Measurements from ENCODE around the gene ATP6V0D1. TPM values are rescaled to one million over a fixed set of nuclear protein-coding genes. Genes with fewer than 3 reads are reported as not detected.

The ATP6V0D1 gene
- total RNA-seq, 1 experiment from 2014 or later = 43.0 TPM

GRCh38 chr16:67504031-67505021 lies 23.4 kb upstream of the ATP6V0D1 start:
- no peaks in the 10 kb centered on the region for H3K4me1 ChIP-seq (ENCODE audit: insufficient read depth, low read length)
- no CpG with 5 or more reads among the region's 9 CpGs for WGBS (ENCODE audit: extremely low coverage, insufficient read length, low lambda C conversion rate)

More at GRCh38 chr16:67504031-67505021, 23.4 kb upstream of the ATP6V0D1 start:
- Histone ChIP-seq H4K91ac (ENCODE audit: insufficient read length, low read depth, low read length) (no peak overlapping the region), H2BK15ac (ENCODE audit: low read depth, low read length) (no peak overlapping the region), H2AFZ (ENCODE audit: low read length) (no peak overlapping the region), H2BK12ac (ENCODE audit: insufficient read length, low read depth, low read length) (no peak overlapping the region), H3K27ac (ENCODE audit: insufficient read length, low read depth, low read length) (no peak overlapping the region), H3K9me3 (ENCODE audit: control insufficient read depth, low read depth, low read length) (no peaks in the 10 kb centered on the region), H2BK120ac (ENCODE audit: low read depth, low read length, poor library complexity, severe bottlenecking) (no peak overlapping the region), H3K18ac (ENCODE audit: insufficient read length, low read depth, low read length) (no peak overlapping the region), H3K4me2 (ENCODE audit: insufficient read depth, insufficient read length, low read length) (no peak overlapping the region), H3K23me2 (ENCODE audit: insufficient read length, low read depth, low read length, poor library complexity, severe bottlenecking) (no peaks in the 10 kb centered on the region), H3K4ac (ENCODE audit: low read depth, low read length) (no peak overlapping the region), H3K79me1 (ENCODE audit: insufficient read depth, low read depth, low read length, poor library complexity, severe bottlenecking) (no peaks in the 10 kb centered on the region), H3K9ac (ENCODE audit: extremely low read depth, insufficient read length, low read length) (no peak overlapping the region), H2BK20ac (ENCODE audit: low read depth, low read length, poor library complexity, severe bottlenecking) (no peak overlapping the region), H3K14ac (ENCODE audit: insufficient read depth, low read length) (no peak overlapping the region), H3K56ac (ENCODE audit: insufficient read length, low read depth, low read length) (no peak overlapping the region), H4K8ac (replicated peaks; ENCODE audit: insufficient read length, low read depth, low read length) (no peak overlapping the region), H3K23ac (ENCODE audit: insufficient read length, low read depth, low read length) (no peak overlapping the region), H3K27me3 (ENCODE audit: insufficient read depth, low read length) (no peaks in the 10 kb centered on the region), H4K20me1 (ENCODE audit: control insufficient read depth, insufficient read depth, insufficient read length) (no peaks in the 10 kb centered on the region), H3T11ph (ENCODE audit: low read length) (no peak overlapping the region), H2BK5ac (ENCODE audit: insufficient read length, low read length) (no peak overlapping the region), H4K5ac (ENCODE audit: insufficient read length, low read depth, low read length) (no peak overlapping the region), H3K79me2 (ENCODE audit: insufficient read depth, low read length) (no peaks in the 10 kb centered on the region), H2AK5ac (ENCODE audit: insufficient read length, low read length) (no peak overlapping the region)
- peaks cover 71% of the 10 kb centered on the region for H3K27me3 Mint-ChIP-seq (ENCODE audit: low read depth)
- H3K4me3 Mint-ChIP-seq = no peak overlapping the region
- H3K27ac Mint-ChIP-seq = no peak overlapping the region
- no peak for DNase-seq
- TF ChIP-seq CTCF (conservative IDR thresholded peaks at IDR 0.05) = no peak
- peaks cover 6 to 13% of the 10 kb centered on the region in 2 experiments for H3K4me1 Mint-ChIP-seq
- H3K36me3 Mint-ChIP-seq (ENCODE audit: insufficient read depth in 1 of 3, low read depth in 3 of 3) = no peaks in the 10 kb centered on the region
- no peaks in the 10 kb centered on the region for H3K9me3 Mint-ChIP-seq

Data from H9 (cell line).